ENCODE measurements around the gene GM2A. TPM values are rescaled to one million over a fixed set of nuclear protein-coding genes. Genes with fewer than 3 reads are reported as not detected.
A peak's percentile ranks its signal among the peaks of the same experiment; 100 is the strongest.

The GM2A gene
- total and polyA plus RNA-seq, 5 donors from 2014 or later: 4.7 to 12.0 (median 6.2) TPM

- Histone ChIP-seq H3K36me3 (ENCODE audit: control insufficient read depth, insufficient read depth, low read length) (no peaks in the 10 kb centered on the region), H3K27me3 (ENCODE audit: control insufficient read depth, insufficient read depth, low read length) (no peaks in the 10 kb centered on the region), H3K9me3 (ENCODE audit: control insufficient read depth in 2 of 2, low read length in 2 of 2) (no peaks in the 10 kb centered on the region), H3K4me1 (ENCODE audit: control insufficient read depth, insufficient read depth, low read length, poor library complexity, severe bottlenecking) (no peaks in the 10 kb centered on the region), H3K27ac (ENCODE audit: insufficient read depth, low read length, poor library complexity, severe bottlenecking) (no peak overlapping the region), H3K4me3 (ENCODE audit: low read depth, low read length) (no peak overlapping the region)
- no peaks in the 10 kb centered on the region for H3K4me1 Mint-ChIP-seq
- no peak overlapping the region for H3K27ac Mint-ChIP-seq
- no peak for ATAC-seq (ENCODE audit: low read depth in 2 of 2)
- no peak for DNase-seq
- H3K4me3 Mint-ChIP-seq: no peak overlapping the region
- H3K9me3 Mint-ChIP-seq: peaks cover 0 to 3% (median 0%) of the 10 kb centered on the region in 7 donors
- no peaks in the 10 kb centered on the region for H3K36me3 Mint-ChIP-seq
- H3K27me3 Mint-ChIP-seq: peaks cover 23% of the 10 kb centered on the region
These were observed 27.5 kb downstream of the GM2A start for GRCh38 chr5:151280443-151280842.

- no peaks in the 10 kb centered on the region for H3K36me3 ChIP-seq (ENCODE audit: control insufficient read depth, insufficient read depth, low read length)
- no peaks in the 10 kb centered on the region for H3K27me3 ChIP-seq (ENCODE audit: control insufficient read depth, insufficient read depth, low read length)
- H3K4me1 Mint-ChIP-seq: no peaks in the 10 kb centered on the region
- H3K4me1 ChIP-seq (ENCODE audit: control insufficient read depth, insufficient read depth, low read length, poor library complexity, severe bottlenecking): no peaks in the 10 kb centered on the region
- no peak for DNase-seq
- no peak overlapping the region for H3K27ac ChIP-seq (ENCODE audit: insufficient read depth, low read length, poor library complexity, severe bottlenecking)
- H3K36me3 Mint-ChIP-seq: no peaks in the 10 kb centered on the region
- H3K27ac Mint-ChIP-seq: no peak overlapping the region
- H3K9me3 ChIP-seq (ENCODE audit: control insufficient read depth in 2 of 2, low read length in 2 of 2): no peaks in the 10 kb centered on the region
- H3K4me3 ChIP-seq (ENCODE audit: low read depth, low read length): no peak overlapping the region
- no peak overlapping the region for H3K4me3 Mint-ChIP-seq
- H3K27me3 Mint-ChIP-seq: peaks cover 22% of the 10 kb centered on the region
- peaks cover 0 to 3% (median 0%) of the 10 kb centered on the region in 7 donors for H3K9me3 Mint-ChIP-seq
- no peak for ATAC-seq (ENCODE audit: low read depth in 2 of 2)
These were observed 28.1 kb downstream of the GM2A start for GRCh38 chr5:151281001-151281639.

- Mint-ChIP-seq H3K36me3 (no peaks in the 10 kb centered on the region), H3K4me1 (no peaks in the 10 kb centered on the region), H3K27me3 (peaks cover 13% of the 10 kb centered on the region), H3K4me3 (no peak overlapping the region), H3K9me3 (peaks cover 0 to 3% (median 0%) of the 10 kb centered on the region in 7 donors), H3K27ac (no peak overlapping the region)
- Histone ChIP-seq H3K27ac (ENCODE audit: insufficient read depth, low read length, poor library complexity, severe bottlenecking) (no peak overlapping the region), H3K4me1 (ENCODE audit: control insufficient read depth, insufficient read depth, low read length, poor library complexity, severe bottlenecking) (no peaks in the 10 kb centered on the region), H3K36me3 (ENCODE audit: control insufficient read depth, insufficient read depth, low read length) (no peaks in the 10 kb centered on the region), H3K27me3 (ENCODE audit: control insufficient read depth, insufficient read depth, low read length) (no peaks in the 10 kb centered on the region), H3K9me3 (ENCODE audit: control insufficient read depth in 2 of 2, low read length in 2 of 2) (no peaks in the 10 kb centered on the region), H3K4me3 (ENCODE audit: low read depth, low read length) (no peak overlapping the region)
- DNase-seq (no peak), ATAC-seq (ENCODE audit: low read depth in 2 of 2) (no peak)
These were observed 30.3 kb downstream of the GM2A start for GRCh38 chr5:151283120-151283825.

- Mint-ChIP-seq H3K36me3 (no peaks in the 10 kb centered on the region), H3K27me3 (peaks cover 13% of the 10 kb centered on the region), H3K4me1 (no peaks in the 10 kb centered on the region), H3K27ac (no peak overlapping the region), H3K4me3 (no peak overlapping the region), H3K9me3 (peaks cover 0 to 1% (median 0%) of the 10 kb centered on the region in 7 donors)
- Histone ChIP-seq H3K4me1 (ENCODE audit: control insufficient read depth, insufficient read depth, low read length, poor library complexity, severe bottlenecking) (no peaks in the 10 kb centered on the region), H3K36me3 (ENCODE audit: control insufficient read depth, insufficient read depth, low read length) (no peaks in the 10 kb centered on the region), H3K27ac (ENCODE audit: insufficient read depth, low read length, poor library complexity, severe bottlenecking) (no peak overlapping the region), H3K27me3 (ENCODE audit: control insufficient read depth, insufficient read depth, low read length) (no peaks in the 10 kb centered on the region), H3K9me3 (ENCODE audit: control insufficient read depth in 2 of 2, low read length in 2 of 2) (no peaks in the 10 kb centered on the region), H3K4me3 (ENCODE audit: low read depth, low read length) (no peak overlapping the region)
- peak in 1 of 3 donors; percentile 48 for DNase-seq
- no peak for ATAC-seq (ENCODE audit: low read depth in 2 of 2)
These were observed 31.5 kb downstream of the GM2A start for GRCh38 chr5:151284392-151284967.

- no peaks in the 10 kb centered on the region for H3K27me3 ChIP-seq (ENCODE audit: control insufficient read depth, insufficient read depth, low read length)
- H3K4me3 ChIP-seq (ENCODE audit: low read depth, low read length): no peak overlapping the region
- no peak overlapping the region for H3K27ac ChIP-seq (ENCODE audit: insufficient read depth, low read length, poor library complexity, severe bottlenecking)
- no peaks in the 10 kb centered on the region for H3K36me3 ChIP-seq (ENCODE audit: control insufficient read depth, insufficient read depth, low read length)
- no peaks in the 10 kb centered on the region for H3K36me3 Mint-ChIP-seq
- H3K27ac Mint-ChIP-seq: no peak overlapping the region
- ATAC-seq (ENCODE audit: low read depth in 2 of 2) (no peak), DNase-seq (no peak)
- H3K9me3 Mint-ChIP-seq: peaks cover 0 to 1% (median 0%) of the 10 kb centered on the region in 7 donors
- no peaks in the 10 kb centered on the region for H3K4me1 ChIP-seq (ENCODE audit: control insufficient read depth, insufficient read depth, low read length, poor library complexity, severe bottlenecking)
- H3K4me1 Mint-ChIP-seq: no peaks in the 10 kb centered on the region
- no peak overlapping the region for H3K4me3 Mint-ChIP-seq
- H3K9me3 ChIP-seq (ENCODE audit: control insufficient read depth in 2 of 2, low read length in 2 of 2): no peaks in the 10 kb centered on the region
- H3K27me3 Mint-ChIP-seq: peaks cover 10% of the 10 kb centered on the region
These were observed 32.7 kb downstream of the GM2A start for GRCh38 chr5:151285683-151286082.

- H3K36me3 Mint-ChIP-seq: no peaks in the 10 kb centered on the region
- no peaks in the 10 kb centered on the region for H3K36me3 ChIP-seq (ENCODE audit: control insufficient read depth, insufficient read depth, low read length)
- no peaks in the 10 kb centered on the region for H3K9me3 Mint-ChIP-seq
- no peaks in the 10 kb centered on the region for H3K4me1 ChIP-seq (ENCODE audit: control insufficient read depth, insufficient read depth, low read length, poor library complexity, severe bottlenecking)
- no peak overlapping the region for H3K27ac ChIP-seq (ENCODE audit: insufficient read depth, low read length, poor library complexity, severe bottlenecking)
- no peak overlapping the region for H3K4me3 ChIP-seq (ENCODE audit: low read depth, low read length)
- no peak for DNase-seq
- peaks cover 10% of the 10 kb centered on the region for H3K27me3 Mint-ChIP-seq
- H3K4me3 Mint-ChIP-seq: no peak overlapping the region
- no peaks in the 10 kb centered on the region for H3K4me1 Mint-ChIP-seq
- H3K9me3 ChIP-seq (ENCODE audit: control insufficient read depth in 2 of 2, low read length in 2 of 2): no peaks in the 10 kb centered on the region
- H3K27ac Mint-ChIP-seq: no peak overlapping the region
- ATAC-seq (ENCODE audit: low read depth in 2 of 2): no peak
- no peaks in the 10 kb centered on the region for H3K27me3 ChIP-seq (ENCODE audit: control insufficient read depth, insufficient read depth, low read length)
These were observed 33.3 kb downstream of the GM2A start for GRCh38 chr5:151286246-151286645.

GRCh38 chr5:151288180-151288579, 35.2 kb downstream of the GM2A start:
- H3K4me3 ChIP-seq (ENCODE audit: low read depth, low read length): no peak overlapping the region
- no peaks in the 10 kb centered on the region for H3K36me3 Mint-ChIP-seq
- H3K27me3 ChIP-seq (ENCODE audit: control insufficient read depth, insufficient read depth, low read length): no peaks in the 10 kb centered on the region
- no peaks in the 10 kb centered on the region for H3K9me3 ChIP-seq (ENCODE audit: control insufficient read depth in 2 of 2, low read length in 2 of 2)
- H3K27me3 Mint-ChIP-seq: peaks cover 9% of the 10 kb centered on the region
- ATAC-seq (ENCODE audit: low read depth in 2 of 2) (peak in 1 of 2 donors; percentile 39), DNase-seq (peak in 1 of 3 donors; percentile 18)
- H3K4me3 Mint-ChIP-seq: no peak overlapping the region
- H3K9me3 Mint-ChIP-seq: no peaks in the 10 kb centered on the region
- H3K4me1 Mint-ChIP-seq: no peaks in the 10 kb centered on the region
- no peak overlapping the region for H3K27ac ChIP-seq (ENCODE audit: insufficient read depth, low read length, poor library complexity, severe bottlenecking)
- no peaks in the 10 kb centered on the region for H3K36me3 ChIP-seq (ENCODE audit: control insufficient read depth, insufficient read depth, low read length)
- H3K27ac Mint-ChIP-seq: peak overlapping the region in 1 of 3 donors; percentile 47
- H3K4me1 ChIP-seq (ENCODE audit: control insufficient read depth, insufficient read depth, low read length, poor library complexity, severe bottlenecking): no peaks in the 10 kb centered on the region

Measured in CD4-positive, CD25-positive, alpha-beta regulatory T cell (primary cell).